ENCODE results near the gene SH3BP5L.
A peak's percentile ranks its signal among the peaks of the same experiment; 100 is the strongest.

Gene SH3BP5L

DNA sequence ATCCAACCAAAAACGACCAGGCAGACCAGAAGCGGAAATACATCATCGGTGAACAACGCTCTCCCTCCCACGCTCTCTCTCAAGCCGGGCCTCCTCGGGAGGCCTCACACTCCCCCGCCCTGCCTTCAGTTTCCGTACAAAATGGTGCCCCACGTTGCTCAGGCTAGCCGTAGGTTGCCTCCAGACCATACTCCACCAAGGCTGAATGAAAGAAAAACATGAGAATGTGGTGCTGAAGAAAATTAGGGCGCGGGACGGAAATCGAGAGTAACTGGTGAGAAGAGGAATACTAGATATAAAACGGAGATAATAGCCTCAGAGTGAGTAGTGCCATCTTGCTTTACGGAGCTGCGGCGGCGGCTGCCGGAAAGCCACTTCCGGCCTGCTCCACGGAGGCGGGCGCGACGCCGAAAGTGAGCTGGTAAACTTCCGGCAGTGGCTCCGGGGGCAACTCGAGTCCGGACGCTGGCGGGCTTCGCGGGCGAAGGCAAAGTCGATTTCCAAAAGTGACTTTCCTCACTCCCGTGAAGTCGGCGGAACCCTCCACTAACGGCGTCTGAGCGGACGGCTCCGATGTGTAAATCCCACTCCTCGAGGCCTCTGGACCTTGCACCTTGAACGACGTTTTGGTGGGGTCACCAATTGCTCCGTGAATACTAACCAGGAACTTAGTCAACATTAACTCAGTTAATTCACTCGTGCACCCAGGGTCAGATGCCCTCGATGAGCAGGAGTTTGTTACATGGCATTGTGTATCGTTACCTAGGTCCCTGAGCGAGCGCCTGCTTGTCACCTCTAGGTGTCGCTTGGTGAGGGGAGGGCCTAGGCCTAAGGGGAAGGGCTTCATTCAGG is at the start of gene SH3BP5L:
TSS of gene SH3BP5L (minus strand) at position 7 of the 852 bp plus-strand sequence. CDS start 980 bp downstream, outside the sequence.
- peak; percentile 94 for DNase-seq

- DNase-seq: peak; percentile 87
Observed at GRCh38 chr1:248873993-248874533, 48.3 kb upstream of the SH3BP5L start.

- DNase-seq: peak; percentile 87
Observed at GRCh38 chr1:248873409-248873992, 47.8 kb upstream of the SH3BP5L start.

DNA sequence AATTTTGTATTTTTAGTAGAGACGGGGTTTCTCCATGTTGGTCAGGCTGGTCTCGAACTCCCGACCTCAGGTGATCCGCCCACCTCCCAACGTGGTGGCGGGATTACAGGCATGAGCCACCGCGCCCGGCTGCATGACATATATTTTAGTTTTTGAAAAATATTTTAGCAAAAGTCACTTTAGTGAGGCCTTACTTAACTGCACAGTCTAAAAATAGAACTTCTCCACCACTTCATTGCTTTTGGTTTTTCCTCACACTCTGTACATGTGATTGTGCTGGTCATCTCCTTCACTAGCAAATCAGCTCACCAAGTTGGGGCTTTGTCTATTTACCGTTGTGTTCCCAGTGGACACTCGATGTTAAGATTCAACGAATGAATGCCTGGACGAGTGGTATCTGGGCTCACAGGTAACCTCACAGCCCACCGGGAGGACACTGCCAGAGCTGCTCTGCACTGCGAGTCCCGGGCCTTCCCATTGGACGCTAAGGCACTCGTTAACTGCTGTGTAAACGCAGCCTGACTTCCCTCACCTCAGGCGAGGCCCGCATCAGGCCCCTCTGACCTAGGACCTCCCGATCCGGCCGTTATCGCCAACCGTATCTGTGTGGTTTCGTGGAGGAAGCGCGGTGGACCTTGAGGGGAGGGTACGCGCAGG is 47.2 kb upstream of the SH3BP5L start:
- DNase-seq: no peak

GRCh38 chr1:248871837-248872401 is 46.2 kb upstream of the SH3BP5L start:
- no peak for DNase-seq

DNA sequence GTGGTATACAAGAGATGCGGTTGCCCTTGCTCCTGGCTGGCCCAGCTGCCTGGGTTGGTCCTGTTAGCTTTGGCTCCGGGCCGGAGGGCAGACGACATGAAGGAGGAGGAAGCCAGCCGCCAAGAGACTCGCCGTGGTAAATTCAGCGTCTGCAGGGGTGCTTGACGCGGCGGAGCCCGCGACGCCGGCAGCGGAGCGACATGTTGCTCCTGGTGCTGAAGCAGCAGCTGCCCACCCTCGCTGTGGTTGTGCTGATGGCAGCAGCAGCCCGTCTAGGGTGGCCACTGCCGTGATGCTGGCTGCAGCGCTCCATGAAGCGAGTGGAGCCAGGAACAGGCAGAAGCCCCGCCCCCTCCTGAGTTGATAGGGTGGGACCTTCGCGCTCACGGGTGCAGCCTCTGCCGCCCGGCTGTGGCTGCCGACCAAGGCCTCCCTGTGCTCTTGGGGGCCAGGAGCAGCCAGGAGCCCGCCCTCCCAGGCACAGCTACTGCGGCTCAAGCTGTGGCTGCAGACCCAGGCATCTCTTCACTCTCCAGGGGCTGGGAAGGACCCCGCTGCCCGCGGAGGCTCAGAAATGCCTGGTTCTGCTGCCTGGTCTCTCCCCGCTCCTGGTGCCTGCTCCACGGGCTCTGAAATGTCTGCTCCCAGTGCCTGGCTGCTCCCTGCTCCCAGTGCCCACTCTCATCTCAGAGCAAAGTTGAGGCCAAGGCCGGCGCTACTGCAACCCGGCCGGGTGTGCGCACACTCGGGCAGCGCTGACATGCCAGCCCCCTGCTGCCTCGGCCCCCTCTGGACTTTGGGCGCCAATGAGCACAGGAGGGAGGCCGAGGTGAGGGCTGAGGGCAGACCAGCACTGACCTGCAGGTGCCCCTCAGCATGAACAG is 37.5 kb upstream of the SH3BP5L start:
- DNase-seq: no peak

- no peak for DNase-seq
Observed at GRCh38 chr1:248862695-248862997, 36.9 kb upstream of the SH3BP5L start.

- DNase-seq: no peak
Observed at GRCh38 chr1:248861616-248862015, 35.9 kb upstream of the SH3BP5L start.

- no peak for DNase-seq
Observed at GRCh38 chr1:248860007-248860406, 34.3 kb upstream of the SH3BP5L start.

DNA sequence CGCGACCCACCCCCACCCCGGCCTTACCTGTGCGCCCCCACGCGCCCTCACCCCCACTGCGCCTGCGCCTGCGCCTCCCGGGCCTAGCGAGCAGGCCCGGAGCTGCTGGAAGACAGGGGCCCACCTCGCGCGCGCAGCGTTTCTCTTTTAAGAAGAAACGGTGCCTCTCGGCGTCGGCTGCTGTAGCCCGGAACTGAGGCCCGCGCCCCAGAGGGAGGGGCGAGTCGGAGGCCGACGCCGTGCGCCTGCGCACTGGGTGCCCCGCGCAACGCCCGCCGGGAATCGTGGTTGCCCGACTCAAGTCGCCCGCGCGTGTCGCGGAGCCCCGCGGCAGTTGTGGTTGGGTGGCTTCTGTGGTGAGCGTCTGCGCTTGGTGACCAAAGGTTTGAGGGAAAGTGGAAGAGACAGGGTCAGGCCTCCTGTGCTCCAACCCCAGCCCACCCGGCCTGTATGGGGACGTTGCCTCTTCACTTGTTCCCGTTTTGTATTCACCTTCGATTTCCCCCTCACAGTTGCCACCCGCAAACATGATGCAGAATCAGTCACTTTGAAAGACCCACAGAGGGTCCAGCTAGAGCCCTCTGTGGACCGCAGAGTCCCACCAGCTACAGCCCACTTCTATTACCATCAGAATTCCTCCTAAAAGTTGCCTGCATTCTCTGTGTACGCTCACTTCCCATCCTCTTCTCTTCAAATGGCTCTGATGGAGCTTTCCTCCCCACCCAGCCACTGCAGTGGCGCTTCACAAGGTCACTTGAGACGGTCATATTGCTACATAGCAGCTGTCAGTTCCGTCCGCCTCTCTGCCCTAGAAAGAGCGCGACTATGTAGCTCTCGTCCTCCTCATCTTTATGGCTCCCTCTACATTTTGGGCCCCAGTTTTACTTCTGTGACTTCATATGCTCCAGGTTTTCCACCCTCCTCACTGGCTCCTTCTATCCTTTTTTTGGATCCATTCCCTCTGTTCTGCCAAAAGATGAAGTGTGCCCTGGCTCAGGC is 33.5 kb upstream of the SH3BP5L start, which contains the start of gene ZNF692:
TSS of gene ZNF692 (minus strand) at position 195 of the 999 bp plus-strand sequence. CDS start 776 bp downstream, outside the sequence.
- peak; percentile 92 for DNase-seq

DNA sequence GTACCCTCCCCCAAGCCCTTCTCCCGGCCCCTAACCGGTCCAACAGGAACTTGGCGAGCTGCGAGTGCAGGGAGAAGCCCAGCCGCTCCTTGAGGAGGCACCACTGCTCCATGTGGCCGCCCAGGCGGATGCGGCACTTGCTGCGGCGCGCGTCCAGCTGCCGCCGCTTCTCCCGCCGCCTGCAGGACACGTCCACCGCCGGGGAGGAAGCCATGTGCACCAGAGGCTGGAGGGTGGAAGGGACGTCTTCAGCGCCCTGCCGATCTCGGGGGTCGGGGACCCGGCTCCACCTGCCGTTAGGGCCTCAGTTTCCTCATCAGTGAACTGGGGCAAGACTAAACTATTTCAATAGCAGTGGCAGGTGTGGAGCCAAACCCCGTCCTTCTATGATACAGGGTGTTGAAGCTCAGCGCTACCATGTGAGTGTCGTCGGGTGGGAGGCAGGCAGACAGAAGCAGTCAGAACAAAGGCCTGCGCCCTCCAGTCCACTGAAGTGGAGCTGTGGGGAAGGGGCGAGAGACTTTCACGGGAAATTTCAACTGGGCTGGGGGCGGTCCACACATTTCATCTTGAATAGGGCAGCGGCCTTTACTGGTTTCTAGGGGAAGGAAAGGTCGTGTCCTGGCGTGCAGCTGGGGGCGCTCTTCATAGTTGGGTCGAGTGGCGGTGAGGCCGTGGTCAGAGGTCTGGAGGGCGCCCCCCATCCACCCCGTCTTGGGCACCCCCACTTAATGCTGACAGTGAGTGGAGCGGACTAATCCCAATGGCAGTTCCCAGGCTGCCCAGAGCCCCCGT is 32.6 kb upstream of the SH3BP5L start:
- peak; percentile 35 for DNase-seq

DNA sequence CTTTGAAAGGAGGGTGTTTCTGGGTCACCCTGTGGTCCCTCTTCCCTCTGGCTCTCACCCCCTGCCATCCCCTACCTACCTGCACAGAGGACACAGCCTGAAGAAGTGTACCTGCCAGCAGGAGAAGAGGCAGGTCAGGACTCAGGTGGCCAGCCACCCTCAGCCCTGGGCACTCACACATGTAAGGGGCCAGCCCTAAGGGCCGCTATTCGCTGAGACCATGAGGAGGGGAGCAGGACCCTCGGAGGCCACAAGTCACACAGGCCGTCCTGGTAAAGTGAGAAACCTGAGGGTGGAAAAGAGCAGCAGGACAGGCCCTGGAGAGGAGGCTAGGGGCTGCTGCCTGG is 32.0 kb upstream of the SH3BP5L start:
- no peak for DNase-seq

- DNase-seq: no peak
Observed at GRCh38 chr1:248857201-248857600, 31.5 kb upstream of the SH3BP5L start.

DNA sequence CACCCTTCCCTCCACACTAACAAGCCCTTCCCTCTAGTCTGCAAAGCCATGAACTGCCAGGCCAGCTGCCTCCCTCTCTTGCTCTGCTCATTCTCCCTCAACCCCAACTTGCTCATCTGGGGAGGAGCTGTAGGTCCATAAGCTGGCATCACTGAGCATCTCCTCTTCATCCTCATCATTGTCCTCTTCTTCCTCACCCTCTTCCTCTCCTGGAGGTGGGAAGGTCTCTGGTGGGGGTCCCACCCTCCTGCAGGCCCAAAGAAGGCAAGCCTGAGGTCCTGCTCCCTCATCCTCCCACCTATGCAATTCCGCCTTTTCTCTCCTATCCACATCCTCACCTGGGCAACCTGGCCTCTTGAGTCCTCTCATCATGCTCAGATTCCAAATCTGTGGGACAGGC is 30.5 kb upstream of the SH3BP5L start:
- no peak for DNase-seq

- DNase-seq: no peak
Observed at GRCh38 chr1:248855580-248855979, 29.9 kb upstream of the SH3BP5L start.

DNA sequence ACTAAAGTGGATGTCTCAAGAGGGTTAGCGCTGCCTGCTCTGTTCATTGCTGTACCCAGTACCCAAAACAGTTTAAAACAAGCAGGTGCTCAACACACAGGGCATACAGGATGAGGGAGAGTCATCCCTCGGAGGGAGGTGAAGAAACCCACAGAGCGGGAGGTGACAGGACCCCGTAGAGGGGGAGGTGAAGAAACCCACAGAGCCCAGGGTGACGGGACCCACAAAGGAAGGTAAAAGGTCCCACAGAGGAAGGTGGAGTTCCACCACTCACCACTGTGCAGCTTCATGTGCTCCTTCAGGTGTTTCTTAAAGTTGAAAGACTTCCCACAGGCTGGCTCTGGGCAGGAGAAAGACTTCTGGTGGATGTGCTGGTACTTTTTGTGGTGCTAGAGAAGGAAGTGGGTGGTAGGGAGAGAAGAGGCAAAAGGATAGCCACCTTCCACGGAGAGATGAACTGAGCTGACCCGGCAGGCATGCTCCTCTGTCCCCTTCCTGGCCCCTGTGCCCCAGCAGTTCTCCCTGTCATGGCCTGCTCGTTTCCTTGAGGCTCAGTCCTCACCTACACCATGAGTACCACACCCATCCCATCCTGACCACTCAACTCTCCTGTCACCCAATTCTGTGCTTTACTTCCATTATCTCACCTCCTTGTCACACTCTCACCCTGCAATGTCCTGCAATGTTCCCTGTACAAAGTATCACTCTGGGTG is 28.1 kb upstream of the SH3BP5L start:
- no peak for DNase-seq

- DNase-seq: no peak
Observed at GRCh38 chr1:248852481-248853405, 27.0 kb upstream of the SH3BP5L start.

- no peak for DNase-seq
Observed at GRCh38 chr1:248851390-248851789, 25.7 kb upstream of the SH3BP5L start.
